VCaP (cell line): ENCODE measurements around the gene PCCB.

Experiments
- H3K27ac ChIP-seq: fragments of 450-650 bp; 2 replicates; pipeline ENCODE4 v1.5.1; 2017
- TF ChIP-seq, protein P1 (sequence below): fragments of 450-650 bp; conservative IDR thresholded peaks from 2 replicates; pipeline ENCODE4 v1.5.1; 2017; ENCODE audit warnings: mild to moderate bottlenecking, moderate library complexity

PCCB gene

DNA sequence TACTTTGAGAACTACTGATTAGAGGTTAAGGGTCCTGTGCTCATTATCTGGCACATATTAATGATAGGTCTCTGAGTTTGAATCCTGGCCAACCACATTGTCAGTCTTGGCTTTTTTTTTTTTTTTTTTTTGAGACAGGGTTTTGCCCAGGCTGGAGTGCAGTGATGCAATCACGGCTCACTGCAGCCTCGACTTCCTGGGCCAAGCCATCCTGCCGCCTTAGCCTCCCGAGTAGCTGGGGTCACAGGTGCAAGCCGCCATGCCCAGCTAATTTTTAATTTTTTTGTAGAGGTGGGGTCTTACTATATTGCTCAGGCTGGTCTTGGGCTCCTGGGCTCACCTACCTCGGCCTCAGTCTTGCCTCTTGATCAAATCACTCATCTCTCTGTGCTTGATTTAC, 547 bp upstream of the PCCB start:
- H3K27ac ChIP-seq, result peak overlapping the region; percentile 88
- TF ChIP-seq, protein P1, sequence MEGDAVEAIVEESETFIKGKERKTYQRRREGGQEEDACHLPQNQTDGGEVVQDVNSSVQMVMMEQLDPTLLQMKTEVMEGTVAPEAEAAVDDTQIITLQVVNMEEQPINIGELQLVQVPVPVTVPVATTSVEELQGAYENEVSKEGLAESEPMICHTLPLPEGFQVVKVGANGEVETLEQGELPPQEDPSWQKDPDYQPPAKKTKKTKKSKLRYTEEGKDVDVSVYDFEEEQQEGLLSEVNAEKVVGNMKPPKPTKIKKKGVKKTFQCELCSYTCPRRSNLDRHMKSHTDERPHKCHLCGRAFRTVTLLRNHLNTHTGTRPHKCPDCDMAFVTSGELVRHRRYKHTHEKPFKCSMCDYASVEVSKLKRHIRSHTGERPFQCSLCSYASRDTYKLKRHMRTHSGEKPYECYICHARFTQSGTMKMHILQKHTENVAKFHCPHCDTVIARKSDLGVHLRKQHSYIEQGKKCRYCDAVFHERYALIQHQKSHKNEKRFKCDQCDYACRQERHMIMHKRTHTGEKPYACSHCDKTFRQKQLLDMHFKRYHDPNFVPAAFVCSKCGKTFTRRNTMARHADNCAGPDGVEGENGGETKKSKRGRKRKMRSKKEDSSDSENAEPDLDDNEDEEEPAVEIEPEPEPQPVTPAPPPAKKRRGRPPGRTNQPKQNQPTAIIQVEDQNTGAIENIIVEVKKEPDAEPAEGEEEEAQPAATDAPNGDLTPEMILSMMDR, result no peak

DNA sequence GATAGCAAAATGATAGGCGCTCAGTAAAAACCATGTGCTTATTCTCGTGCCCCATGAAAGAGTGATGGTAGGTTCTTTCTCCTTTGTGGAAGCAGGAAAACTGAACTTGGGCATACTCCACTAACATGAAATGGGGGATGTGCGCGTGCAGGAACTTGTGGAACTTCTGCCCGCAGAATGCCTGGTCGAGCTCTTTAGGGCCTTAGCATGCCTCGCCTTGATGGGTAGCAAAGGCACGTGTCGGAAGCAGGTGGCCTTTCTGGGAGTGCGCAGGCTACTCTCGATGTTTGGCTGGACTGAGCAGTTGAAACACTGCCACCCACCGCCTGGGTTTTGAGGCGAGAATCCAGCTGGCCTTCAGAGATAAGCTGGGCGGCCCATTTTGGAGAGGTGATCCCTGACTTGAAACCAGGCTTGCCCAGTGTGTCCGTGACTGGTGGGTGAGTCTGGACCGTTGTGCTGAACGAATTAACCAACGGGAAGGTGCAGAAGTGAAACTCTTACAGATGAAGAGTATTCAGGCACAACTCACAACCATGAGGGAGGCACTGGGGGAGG, 842 bp downstream of the PCCB start:
- TF ChIP-seq, protein P1, result peak; percentile 10; the same call in 1 of the 2 replicates

DNA sequence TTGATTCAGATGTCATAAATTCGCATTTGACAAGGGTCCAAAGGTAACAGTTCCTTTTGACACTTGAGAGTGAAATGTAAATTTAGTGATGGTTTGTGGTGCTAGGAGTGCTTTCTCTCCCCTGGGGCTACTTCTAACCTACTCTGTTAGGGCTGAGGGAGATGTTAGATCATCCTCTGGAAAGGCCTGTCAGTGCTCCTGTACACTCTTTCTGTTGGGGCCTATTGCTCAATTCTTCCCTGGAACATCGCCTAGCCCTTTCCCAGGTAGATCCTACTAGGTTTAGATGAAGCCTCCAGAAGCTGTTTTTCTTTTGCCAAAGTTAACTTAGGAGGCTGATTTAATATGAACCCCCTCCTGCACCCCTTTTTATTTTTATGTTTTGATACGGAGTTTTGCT, 1.4 kb downstream of the PCCB start:
- H3K27ac ChIP-seq, result peak overlapping the region; percentile 88
- TF ChIP-seq, protein P1, result no peak

More for the DNA sequence above, 842 bp downstream of the PCCB start:
- H3K27ac ChIP-seq, result peak overlapping the region; percentile 88

DNA sequence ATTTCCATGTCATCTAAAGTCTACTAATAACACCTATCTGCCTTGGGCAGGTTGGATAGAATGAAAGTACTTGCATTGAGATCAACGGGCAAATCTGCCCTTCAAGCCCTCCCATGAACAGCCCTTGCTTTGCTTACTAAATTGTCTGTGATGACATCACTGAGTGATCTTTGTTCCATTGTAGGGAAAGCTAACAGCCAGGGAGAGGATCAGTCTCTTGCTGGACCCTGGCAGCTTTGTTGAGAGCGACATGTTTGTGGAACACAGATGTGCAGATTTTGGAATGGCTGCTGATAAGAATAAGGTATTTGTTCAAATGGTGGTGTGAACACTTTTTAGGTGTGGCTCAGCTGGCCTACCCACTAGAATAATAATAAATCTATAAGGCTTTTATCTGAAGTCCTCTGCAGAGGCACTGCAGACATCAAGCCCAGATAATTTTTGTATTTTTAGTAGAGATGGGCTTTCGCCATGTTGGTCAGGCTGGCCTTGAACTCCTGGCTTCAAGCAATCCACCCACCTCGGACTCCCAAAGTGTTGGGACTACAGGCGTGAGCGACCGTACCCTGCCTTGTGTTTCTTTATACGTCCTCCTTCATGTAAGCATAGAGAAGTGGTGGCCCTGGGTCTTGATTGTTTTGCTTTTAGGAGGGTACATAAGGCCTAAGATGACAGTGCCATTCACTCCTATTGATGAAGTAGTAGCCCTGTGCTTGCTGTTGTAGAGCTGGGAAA, 5.7 kb downstream of the PCCB start:
- H3K27ac ChIP-seq, result no peak overlapping the region
- TF ChIP-seq, protein P1, result no peak

DNA sequence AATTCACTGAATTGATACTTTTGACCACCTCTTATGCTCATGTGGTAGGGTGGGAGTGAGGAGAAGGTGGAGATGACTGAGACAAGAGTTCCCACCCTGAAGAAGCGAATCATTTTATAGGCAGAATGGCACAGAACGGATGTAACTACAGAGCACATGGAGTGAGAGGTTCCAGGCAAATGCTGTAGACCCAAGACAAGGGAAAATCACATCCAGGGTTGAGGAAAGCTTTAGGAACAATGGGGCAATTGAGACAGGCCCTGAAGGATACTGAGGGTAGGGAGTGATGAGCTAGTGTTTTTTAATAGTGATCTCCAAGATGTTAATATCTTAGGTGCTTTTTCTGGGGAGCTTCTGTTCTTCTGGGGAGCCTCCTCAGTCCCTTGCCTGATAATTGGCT, 8.1 kb downstream of the PCCB start:
- H3K27ac ChIP-seq, result no peak overlapping the region
- TF ChIP-seq, protein P1, result no peak

DNA sequence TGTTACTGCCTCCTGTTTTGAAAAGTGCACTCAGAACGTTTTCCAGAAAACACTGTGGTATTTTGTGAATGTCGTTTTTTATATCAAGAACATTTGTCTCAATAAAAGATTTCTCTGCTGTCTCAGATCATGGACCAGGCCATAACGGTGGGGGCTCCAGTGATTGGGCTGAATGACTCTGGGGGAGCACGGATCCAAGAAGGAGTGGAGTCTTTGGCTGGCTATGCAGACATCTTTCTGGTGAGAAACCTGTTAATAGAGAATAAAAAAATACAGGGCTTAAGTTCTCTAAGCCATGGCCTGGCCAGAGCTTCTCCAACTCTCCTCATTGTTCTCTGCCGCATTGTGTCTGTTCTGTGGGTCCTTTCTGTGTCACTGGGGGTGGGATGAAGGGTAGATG, 11.7 kb downstream of the PCCB start:
- no peak overlapping the region for H3K27ac ChIP-seq

DNA sequence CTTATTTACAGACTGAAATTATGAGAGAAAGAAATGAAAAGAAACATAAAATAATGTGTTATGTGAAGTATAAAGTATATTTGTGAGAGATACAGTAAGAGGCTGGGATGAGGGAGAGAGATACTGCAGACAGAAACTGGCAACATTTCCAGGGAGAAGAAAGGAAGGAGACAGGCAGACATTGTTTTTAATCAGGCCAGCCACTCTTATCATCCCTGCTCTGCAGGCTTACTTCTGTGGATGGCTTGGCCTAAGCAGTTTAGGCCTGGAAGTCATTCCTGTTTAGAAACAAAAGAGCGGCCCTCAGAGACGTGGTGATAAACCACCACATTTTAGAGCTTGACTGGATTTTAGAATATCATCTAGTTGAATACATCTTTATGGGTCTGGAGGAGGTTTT, 12.4 kb downstream of the PCCB start:
- TF ChIP-seq, protein P1, result no peak
- H3K27ac ChIP-seq, result no peak overlapping the region

More for the DNA sequence above, 11.7 kb downstream of the PCCB start:
- TF ChIP-seq, protein P1, result no peak
